Natural killer cell treated with Interleukin-12 subunit alpha and Interleukin-12 subunit beta and Interleukin-15 and Interleukin-18, amount 100 ng/mL, for 72 hours (primary cell): ENCODE measurements around the gene RASGRF2. TPM values are rescaled to one million over a fixed set of nuclear protein-coding genes. Genes with fewer than 3 reads are reported as not detected.

Experiments
- ATAC-seq, 2 donors: fragments of 150-1000 bp; cut with Tn5 transposase in 1 of 2; sonication (Bioruptor Pico), chemical (Tn5 transposase) in 1 of 2; 2 replicates each; pipeline ENCODE4 v1.10.0; 2021
- DNase-seq: peaks from one replicate; pipeline ENCODE4 v3.0.0; 2022; ENCODE audit warnings: low spot score
- H3K27ac Mint-ChIP-seq, 2 donors: 1 replicate in 1 of 2; 2 replicates in 1 of 2; pipeline ENCODE4 v1.8.0; 2022; ENCODE audit warnings: mixed read lengths in 2 of 2, mild to moderate bottlenecking in 1 of 2, moderate library complexity in 1 of 2
- H3K27me3 Mint-ChIP-seq, 2 donors: 1 replicate in 1 of 2; 2 replicates in 1 of 2; pipeline ENCODE4 v1.8.0; 2022; ENCODE audit warnings: mixed read lengths in 2 of 2
- H3K36me3 Mint-ChIP-seq: one replicate; pipeline ENCODE4 v1.8.0; 2022; ENCODE audit warnings: mixed read lengths
- H3K4me1 Mint-ChIP-seq, 2 donors: 1 replicate in 1 of 2; 2 replicates in 1 of 2; pipeline ENCODE4 v1.8.0; 2022; ENCODE audit warnings: low read depth in 2 of 2, mixed read lengths in 2 of 2, mild to moderate bottlenecking in 1 of 2
- H3K4me3 Mint-ChIP-seq: one replicate; pipeline ENCODE4 v1.8.0; 2022; ENCODE audit warnings: mixed read lengths
- H3K9me3 Mint-ChIP-seq: 2 replicates; pipeline ENCODE4 v1.8.0; 2022; ENCODE audit warnings: mixed read lengths
- total RNA-seq, 2 donors: library from RNA; stranded (reverse); gene quantifications; one replicate each; pipeline ENCODE4 v1.2.3, GENCODE V29; 2022

Gene RASGRF2
- total RNA-seq, 2 donors from 2014 or later: 2.3 to 6.7 TPM

DNA sequence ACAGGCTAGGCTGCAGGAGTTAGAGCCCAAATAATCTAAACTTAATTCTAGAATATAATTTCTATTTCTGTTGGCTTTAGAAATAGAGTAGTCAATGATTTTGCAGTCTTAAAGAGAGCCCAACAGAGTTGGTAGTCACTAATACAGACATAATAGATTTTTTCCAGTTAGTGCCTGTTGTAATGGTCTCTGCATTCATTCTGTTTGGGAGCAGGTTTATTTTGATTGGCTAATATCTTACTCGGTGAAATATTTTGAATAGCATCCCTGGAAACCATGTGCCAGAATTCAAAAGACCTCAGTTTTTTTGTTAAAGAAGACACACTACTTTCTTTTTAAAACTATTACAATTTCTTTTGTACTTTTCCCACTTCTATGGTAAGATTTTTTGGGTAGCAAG lies 107.2 kb downstream of the RASGRF2 start:
- DNase-seq (no peak), ATAC-seq (no peak)
- Mint-ChIP-seq H3K36me3 (no peaks in the 10 kb centered on the region), H3K27me3 (peaks cover 0 to 4% of the 10 kb centered on the region in 2 donors), H3K27ac (no peak overlapping the region), H3K4me3 (no peak overlapping the region), H3K9me3 (no peaks in the 10 kb centered on the region), H3K4me1 (no peaks in the 10 kb centered on the region)

DNA sequence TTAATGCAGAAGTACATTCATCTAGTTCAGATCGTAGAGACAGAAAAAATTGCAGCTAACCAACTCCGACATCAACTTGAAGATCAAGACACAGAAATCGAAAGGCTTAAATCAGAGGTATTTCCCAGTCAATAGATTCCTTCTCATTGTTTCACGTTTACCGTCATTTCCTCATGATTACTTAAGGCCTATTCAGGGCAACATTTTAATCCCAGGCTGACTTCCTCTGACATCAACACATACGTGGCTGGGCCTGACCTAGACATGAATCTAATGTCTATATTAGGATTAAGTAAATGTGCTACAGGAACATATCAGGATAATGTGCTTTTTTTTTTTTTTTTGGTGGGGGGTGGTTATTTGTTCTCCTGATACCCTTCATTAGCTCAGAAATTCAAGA lies 107.9 kb downstream of the RASGRF2 start:
- Mint-ChIP-seq H3K36me3 (no peaks in the 10 kb centered on the region), H3K9me3 (no peaks in the 10 kb centered on the region), H3K27ac (no peak overlapping the region), H3K4me3 (no peak overlapping the region), H3K4me1 (no peaks in the 10 kb centered on the region), H3K27me3 (peaks cover 0 to 4% of the 10 kb centered on the region in 2 donors)
- ATAC-seq (no peak), DNase-seq (no peak)

DNA sequence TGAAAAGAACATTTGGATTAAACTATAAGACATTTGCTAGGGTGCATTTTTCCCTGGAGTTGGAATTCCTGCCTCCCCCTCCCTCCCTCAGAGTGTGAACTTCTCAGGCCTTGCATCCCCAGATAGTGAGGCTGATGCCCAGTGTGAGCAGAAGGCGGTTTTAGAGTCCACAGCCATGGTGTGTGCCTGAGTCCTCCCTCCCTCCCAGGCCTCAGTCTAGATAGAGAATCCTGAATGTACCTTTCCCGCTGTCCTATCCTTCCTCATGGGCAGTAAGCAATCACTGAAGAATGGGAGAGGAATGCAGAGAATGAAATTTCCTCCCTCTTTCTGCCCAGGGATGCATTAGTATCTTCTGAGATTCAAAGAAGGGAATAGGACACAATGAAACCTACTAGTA lies 108.5 kb downstream of the RASGRF2 start:
- no peak overlapping the region for H3K4me3 Mint-ChIP-seq
- H3K36me3 Mint-ChIP-seq: no peaks in the 10 kb centered on the region
- H3K27me3 Mint-ChIP-seq: peaks cover 0 to 4% of the 10 kb centered on the region in 2 donors
- no peaks in the 10 kb centered on the region for H3K9me3 Mint-ChIP-seq
- no peak overlapping the region for H3K27ac Mint-ChIP-seq
- no peaks in the 10 kb centered on the region for H3K4me1 Mint-ChIP-seq
- ATAC-seq (no peak), DNase-seq (no peak)

DNA sequence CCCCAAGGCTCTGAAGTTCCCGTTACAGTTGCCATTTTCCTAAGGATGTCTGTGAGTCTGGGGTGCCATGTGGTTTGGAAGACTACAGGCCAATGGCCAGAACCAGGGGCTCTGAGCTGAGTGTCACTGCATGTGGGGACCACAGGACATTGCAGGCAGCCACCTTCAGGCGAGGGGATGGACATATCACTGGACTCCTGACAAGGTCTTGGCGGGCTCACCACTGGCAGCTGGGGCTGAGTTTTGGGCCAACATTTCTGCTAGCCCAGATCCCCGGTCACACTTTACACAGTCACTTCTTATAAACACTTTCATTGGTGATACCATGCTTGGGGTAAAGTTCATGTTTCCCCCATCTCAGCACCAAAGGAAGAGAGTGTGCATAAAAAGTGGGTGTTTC lies 109.8 kb downstream of the RASGRF2 start:
- DNase-seq (no peak), ATAC-seq (no peak)
- Mint-ChIP-seq H3K9me3 (no peaks in the 10 kb centered on the region), H3K4me1 (no peaks in the 10 kb centered on the region), H3K36me3 (no peaks in the 10 kb centered on the region), H3K27me3 (peaks cover 0 to 2% of the 10 kb centered on the region in 2 donors), H3K27ac (no peak overlapping the region), H3K4me3 (no peak overlapping the region)

DNA sequence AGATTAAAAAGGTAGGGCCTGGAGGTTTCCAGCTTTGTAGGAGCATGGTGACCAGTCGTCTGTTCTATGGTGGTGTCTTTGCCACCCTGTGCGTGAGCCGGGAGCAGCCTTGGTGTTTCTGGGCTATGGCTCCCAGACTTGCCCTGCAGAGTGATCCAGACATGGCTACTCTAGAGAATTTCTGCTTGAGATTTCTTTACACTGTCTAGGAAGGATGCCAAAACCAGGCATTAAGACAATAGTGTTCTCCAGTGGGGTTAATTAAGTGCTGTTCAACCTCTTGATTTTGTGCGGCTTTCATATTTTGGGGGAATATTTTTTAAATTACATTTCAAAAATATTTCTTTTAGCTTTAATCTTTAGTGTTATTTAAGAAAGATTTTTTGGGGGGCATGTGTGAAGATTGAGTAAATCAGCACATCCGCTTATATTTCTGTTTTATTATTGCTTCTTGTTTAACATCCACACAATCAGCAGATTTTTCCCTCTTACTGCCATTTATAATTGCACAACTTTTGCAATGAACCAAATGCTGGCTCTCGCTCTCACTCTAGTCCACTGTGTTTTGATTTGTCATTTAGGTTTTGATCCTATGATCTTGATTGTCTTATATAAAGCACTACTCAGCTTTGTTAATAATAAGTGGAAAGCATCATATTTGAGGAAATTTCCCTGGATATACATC lies 110.5 kb downstream of the RASGRF2 start:
- H3K27me3 Mint-ChIP-seq: peaks cover 0 to 2% of the 10 kb centered on the region in 2 donors
- no peak overlapping the region for H3K27ac Mint-ChIP-seq
- no peak overlapping the region for H3K4me3 Mint-ChIP-seq
- no peaks in the 10 kb centered on the region for H3K4me1 Mint-ChIP-seq
- DNase-seq: no peak
- H3K9me3 Mint-ChIP-seq: no peaks in the 10 kb centered on the region
- no peak for ATAC-seq
- no peaks in the 10 kb centered on the region for H3K36me3 Mint-ChIP-seq

DNA sequence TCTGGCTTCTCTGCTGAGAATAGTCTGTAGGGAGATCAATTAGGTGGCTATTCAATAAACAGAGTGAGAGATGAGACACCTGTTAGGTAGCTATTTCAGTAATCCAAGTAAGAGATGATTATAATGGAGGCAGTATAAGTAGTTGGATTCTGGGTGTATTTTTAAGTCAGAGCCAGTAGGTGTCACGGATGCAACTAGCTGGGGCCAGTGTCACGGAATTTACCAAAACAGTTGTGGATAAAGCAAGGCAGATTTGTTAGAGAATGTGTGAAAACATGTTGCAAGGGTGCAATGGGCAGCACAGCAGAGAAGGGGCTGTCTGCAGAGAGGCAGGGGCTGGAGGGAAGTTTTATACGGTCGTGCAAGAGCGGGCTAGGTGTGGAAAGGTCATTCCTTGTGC lies 114.9 kb downstream of the RASGRF2 start:
- Mint-ChIP-seq H3K27ac (no peak overlapping the region), H3K4me3 (no peak overlapping the region), H3K9me3 (no peaks in the 10 kb centered on the region), H3K4me1 (no peaks in the 10 kb centered on the region), H3K36me3 (no peaks in the 10 kb centered on the region), H3K27me3 (no peaks in the 10 kb centered on the region)
- no peak for ATAC-seq
- DNase-seq: no peak

DNA sequence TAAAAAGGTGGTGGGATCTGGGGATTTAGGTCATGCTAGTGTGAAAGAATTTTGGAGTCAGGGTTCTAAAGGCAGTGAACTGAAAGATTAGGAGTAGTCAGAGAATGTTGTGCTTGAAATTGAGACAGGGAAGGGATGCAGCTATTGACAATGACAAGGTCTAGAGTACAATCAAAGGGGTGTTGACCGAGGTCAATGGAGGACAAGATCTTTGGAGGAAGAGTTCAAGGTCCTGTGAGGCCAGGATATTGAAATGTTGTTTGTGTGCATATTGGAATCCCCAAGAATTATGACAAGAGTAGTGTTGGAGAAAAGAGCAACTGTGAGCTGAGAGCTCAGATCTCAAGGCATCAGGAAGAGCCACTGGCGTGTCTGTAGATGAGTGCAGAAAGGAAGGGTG lies 116.9 kb downstream of the RASGRF2 start:
- Mint-ChIP-seq H3K4me1 (no peaks in the 10 kb centered on the region), H3K36me3 (no peaks in the 10 kb centered on the region), H3K27ac (no peak overlapping the region), H3K27me3 (no peaks in the 10 kb centered on the region), H3K4me3 (no peak overlapping the region), H3K9me3 (no peaks in the 10 kb centered on the region)
- ATAC-seq: no peak
- no peak for DNase-seq

DNA sequence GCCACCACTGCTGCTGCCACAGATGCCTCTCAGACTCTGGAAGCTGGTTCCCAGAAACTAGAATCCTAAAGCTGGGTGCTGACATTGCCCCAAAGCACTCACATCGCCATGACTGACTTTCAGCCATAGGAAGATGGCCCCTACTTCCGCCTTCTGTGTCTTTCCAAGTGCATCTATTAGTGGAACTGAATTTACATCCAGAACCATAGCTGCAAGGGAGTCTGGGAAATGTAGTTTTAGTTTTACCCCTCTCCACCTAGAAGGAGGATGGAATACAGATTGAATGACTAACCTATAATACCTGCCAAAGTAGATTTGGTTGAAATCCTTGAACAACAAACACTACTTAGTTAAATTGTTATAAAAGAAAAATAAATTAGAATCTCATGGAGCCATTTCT lies 118.8 kb downstream of the RASGRF2 start:
- H3K9me3 Mint-ChIP-seq: no peaks in the 10 kb centered on the region
- peaks cover 0 to 7% of the 10 kb centered on the region in 2 donors for H3K27me3 Mint-ChIP-seq
- no peak overlapping the region for H3K4me3 Mint-ChIP-seq
- H3K4me1 Mint-ChIP-seq: no peaks in the 10 kb centered on the region
- H3K36me3 Mint-ChIP-seq: no peaks in the 10 kb centered on the region
- ATAC-seq: no peak
- DNase-seq: no peak
- no peak overlapping the region for H3K27ac Mint-ChIP-seq

DNA sequence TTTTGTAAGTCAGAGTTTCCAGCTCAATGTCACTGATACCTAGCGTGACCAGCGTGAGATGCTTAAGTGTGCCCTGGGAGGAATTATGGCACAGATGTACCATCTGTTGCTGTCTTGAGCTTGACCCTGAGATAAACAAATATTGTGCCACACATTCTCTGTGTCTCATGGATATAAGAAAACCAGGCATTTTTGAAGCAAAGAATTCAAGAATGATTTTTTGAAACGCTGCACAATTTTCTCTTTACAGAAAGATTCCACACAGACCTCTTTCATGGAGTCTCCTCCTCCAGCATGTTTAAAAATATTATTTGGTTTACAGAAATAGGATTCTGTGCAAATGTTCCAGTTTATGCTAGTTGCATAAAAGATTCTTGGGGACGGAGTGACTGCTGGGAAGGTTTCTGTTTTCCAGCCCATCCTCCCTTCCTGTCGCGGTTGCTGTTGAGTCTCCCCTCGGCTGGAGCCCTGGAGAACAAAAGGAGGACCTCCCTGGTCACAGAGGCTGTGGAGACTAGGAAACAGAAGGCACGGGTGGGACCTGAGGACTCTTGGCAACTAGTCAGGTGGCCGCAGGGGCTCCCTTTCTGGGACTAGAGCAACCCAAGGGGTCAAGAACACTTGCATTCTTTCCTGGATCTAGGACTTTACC lies 120.8 kb downstream of the RASGRF2 start:
- Mint-ChIP-seq H3K9me3 (no peaks in the 10 kb centered on the region), H3K4me3 (no peak overlapping the region), H3K36me3 (no peaks in the 10 kb centered on the region), H3K27me3 (peaks cover 0 to 7% of the 10 kb centered on the region in 2 donors), H3K27ac (no peak overlapping the region), H3K4me1 (no peaks in the 10 kb centered on the region)
- DNase-seq (no peak), ATAC-seq (no peak)

DNA sequence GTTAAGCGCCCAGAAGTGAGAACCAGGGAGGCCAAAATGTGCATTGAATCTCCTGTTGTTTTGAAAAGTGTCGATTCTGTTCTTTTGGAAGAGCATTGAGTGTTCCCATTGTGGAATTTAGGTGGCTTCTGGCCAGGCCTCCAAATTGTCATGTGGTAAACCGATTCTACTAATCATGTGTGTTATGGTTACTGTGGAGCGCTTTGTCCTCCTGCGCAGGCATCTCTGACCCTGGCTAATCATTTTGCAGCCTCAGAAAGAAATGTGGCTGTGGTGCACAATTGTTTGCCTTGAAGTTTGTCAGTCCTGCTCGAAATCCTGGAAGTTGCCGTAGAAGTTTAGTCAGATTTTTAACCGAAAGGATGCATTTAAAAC lies 121.3 kb downstream of the RASGRF2 start:
- ATAC-seq (no peak), DNase-seq (no peak)
- Mint-ChIP-seq H3K4me1 (no peaks in the 10 kb centered on the region), H3K27ac (no peak overlapping the region), H3K27me3 (peaks cover 0 to 7% of the 10 kb centered on the region in 2 donors), H3K4me3 (no peak overlapping the region), H3K36me3 (no peaks in the 10 kb centered on the region), H3K9me3 (no peaks in the 10 kb centered on the region)

DNA sequence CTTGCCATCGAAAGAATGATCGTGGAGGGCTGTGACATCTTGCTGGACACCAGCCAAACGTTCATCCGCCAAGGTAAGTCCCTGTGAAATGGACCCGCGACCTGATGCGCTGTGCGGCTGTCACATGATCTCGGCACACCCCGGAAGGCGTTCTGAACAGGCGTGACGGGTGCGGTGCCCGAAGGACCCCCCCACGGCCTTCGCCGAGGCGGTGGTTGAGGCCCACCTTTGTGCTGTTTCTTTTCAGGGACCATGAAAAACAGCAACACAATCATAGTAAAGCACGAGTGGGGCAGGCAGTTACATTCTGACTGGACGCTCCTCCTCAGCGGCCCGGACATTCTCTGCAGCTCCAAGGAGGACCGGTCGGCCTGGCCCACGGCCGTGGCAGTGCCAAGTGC lies 126.7 kb downstream of the RASGRF2 start:
- H3K4me1 Mint-ChIP-seq: no peaks in the 10 kb centered on the region
- H3K27me3 Mint-ChIP-seq: peaks cover 5 to 20% of the 10 kb centered on the region in 2 donors
- DNase-seq (no peak), ATAC-seq (no peak)
- H3K9me3 Mint-ChIP-seq: no peaks in the 10 kb centered on the region
- no peaks in the 10 kb centered on the region for H3K36me3 Mint-ChIP-seq
- no peak overlapping the region for H3K4me3 Mint-ChIP-seq
- no peak overlapping the region for H3K27ac Mint-ChIP-seq

DNA sequence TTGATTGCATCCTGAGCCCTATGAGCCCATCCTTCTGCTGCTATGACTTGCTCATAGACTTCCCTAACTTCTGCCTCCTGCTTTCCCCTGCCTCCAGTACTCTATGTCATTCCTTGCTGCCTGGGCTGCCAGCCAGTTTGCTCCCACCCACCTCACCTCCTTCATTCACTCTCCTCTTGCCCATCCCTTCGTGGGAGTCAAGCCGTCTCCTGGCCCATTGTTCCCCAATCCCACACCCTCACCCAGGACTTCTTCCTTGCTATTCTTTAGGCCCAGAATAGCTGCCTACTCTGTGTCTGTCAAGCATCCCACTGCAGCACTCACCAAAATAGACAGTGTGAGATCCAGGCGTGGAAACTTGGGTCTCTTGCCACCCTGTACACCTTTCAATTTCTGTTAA lies 131.0 kb downstream of the RASGRF2 start:
- no peak for DNase-seq
- no peaks in the 10 kb centered on the region for H3K36me3 Mint-ChIP-seq
- H3K27ac Mint-ChIP-seq: no peak overlapping the region
- H3K4me3 Mint-ChIP-seq: no peak overlapping the region
- H3K4me1 Mint-ChIP-seq: no peaks in the 10 kb centered on the region
- H3K27me3 Mint-ChIP-seq: peaks cover 6 to 14% of the 10 kb centered on the region in 2 donors
- H3K9me3 Mint-ChIP-seq: no peaks in the 10 kb centered on the region
- ATAC-seq: no peak

DNA sequence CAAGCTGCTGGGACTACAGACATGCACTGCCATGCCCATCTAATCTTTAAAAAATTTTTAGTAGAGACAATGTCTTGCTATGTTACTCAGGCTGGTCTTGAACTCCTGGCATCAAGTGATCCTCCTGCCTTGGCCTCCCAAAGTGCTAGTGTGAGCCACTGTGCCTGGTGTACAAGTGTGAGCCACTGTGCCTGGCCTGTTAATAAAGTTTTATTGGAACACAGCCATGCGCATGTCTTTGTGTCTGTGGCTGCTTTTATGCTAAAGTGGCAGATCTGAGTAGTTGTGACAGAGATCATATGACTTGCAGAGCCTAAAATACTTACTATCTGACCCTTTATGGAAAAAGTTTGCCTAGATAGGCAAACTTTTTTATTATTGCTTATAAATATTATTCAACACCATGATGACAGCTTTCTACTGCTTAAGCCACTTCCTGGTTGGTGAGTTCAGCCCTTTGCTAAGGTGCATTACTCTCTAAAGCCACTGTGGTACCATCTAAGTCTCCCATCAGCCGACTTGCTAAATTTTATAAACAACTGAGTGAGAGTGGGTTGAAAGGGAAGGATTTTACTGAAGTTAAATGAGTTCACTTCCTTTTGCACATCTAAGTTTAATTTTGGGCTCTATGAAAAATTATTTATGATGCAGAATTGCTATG lies 133.5 kb downstream of the RASGRF2 start:
- H3K4me3 Mint-ChIP-seq: no peak overlapping the region
- H3K9me3 Mint-ChIP-seq: no peaks in the 10 kb centered on the region
- H3K27me3 Mint-ChIP-seq: peaks cover 6 to 9% of the 10 kb centered on the region in 2 donors
- no peaks in the 10 kb centered on the region for H3K36me3 Mint-ChIP-seq
- no peak for ATAC-seq
- H3K27ac Mint-ChIP-seq: no peak overlapping the region
- H3K4me1 Mint-ChIP-seq: no peaks in the 10 kb centered on the region
- DNase-seq: no peak

DNA sequence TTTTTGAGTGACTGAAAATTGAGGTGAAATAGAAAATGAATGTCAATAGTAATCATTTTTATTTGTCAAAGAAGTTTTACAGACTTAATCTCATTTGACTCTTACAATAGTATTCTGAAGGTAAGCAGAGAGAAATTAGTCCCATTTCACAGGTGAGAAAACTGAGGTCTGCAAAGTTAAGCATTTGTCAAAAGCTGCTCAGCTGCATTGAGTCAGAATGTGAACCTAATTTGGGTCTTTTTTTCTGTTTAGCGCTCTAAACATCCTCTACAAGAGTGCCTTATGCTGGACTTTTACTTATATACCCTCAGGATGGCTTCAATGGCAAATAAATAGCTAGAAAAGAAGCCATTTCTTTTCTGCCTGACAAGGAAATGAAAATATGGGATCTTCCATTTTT lies 135.7 kb downstream of the RASGRF2 start:
- no peaks in the 10 kb centered on the region for H3K36me3 Mint-ChIP-seq

More for the DNA sequence above, 135.7 kb downstream of the RASGRF2 start:
- Mint-ChIP-seq H3K4me3 (no peak overlapping the region), H3K4me1 (no peaks in the 10 kb centered on the region), H3K9me3 (no peaks in the 10 kb centered on the region), H3K27ac (no peak overlapping the region), H3K27me3 (peaks cover 4 to 7% of the 10 kb centered on the region in 2 donors)
- ATAC-seq: no peak
- DNase-seq: no peak
